ENCODE measurements around the gene FHL1. TPM values are rescaled to one million over a fixed set of nuclear protein-coding genes. Genes with fewer than 3 reads are reported as not detected.

The FHL1 gene
- polyA plus RNA-seq, 1 of the 3 experiments (the other 2 are of a cell fraction): 57.8 TPM

- ChIA-PET CTCF (no interaction called here), POLR2A (no interaction called here)
- H3K27me3 ChIP-seq (ENCODE audit: insufficient read depth): no peaks in the 10 kb centered on the region
- no peaks in the 10 kb centered on the region for H3K36me3 ChIP-seq (replicated peaks in 1 of 2; ENCODE audit: control insufficient read depth in 1 of 2, insufficient read depth in 2 of 2, low read length in 1 of 2)
- no peaks in the 10 kb centered on the region for H4K20me1 ChIP-seq (ENCODE audit: insufficient read depth)
- WGBS (ENCODE audit: low lambda C conversion rate): 31% methylated on average over 6 of the region's 6 CpGs
- no peak overlapping the region for H3K9ac ChIP-seq
- H3K27ac ChIP-seq (ENCODE audit: low read depth in 2 of 2, low read length in 1 of 2): no peak overlapping the region
- H3K9me2 ChIP-seq: no peaks in the 10 kb centered on the region
- no peaks in the 10 kb centered on the region for H3K9me3 ChIP-seq
- no peaks in the 10 kb centered on the region; a peak in 1 of 4 replicates for H3K4me1 ChIP-seq (ENCODE audit: control insufficient read depth in 1 of 2, insufficient read depth in 2 of 2, low read depth in 1 of 2, low read length in 1 of 2)
- no peak overlapping the region for H3K4me2 ChIP-seq
- TF ChIP-seq RCOR1 (IDR thresholded peaks at IDR 0.05; ENCODE audit: low read length) (no peak), EZH2phosphoT487 (IDR thresholded peaks at IDR 0.05; ENCODE audit: borderline replicate concordance, low read depth) (no peak), USF2 (IDR thresholded peaks at IDR 0.05; ENCODE audit: borderline replicate concordance, low read depth, low read length) (no peak), MXI1 (IDR thresholded peaks at IDR 0.05; ENCODE audit: low read depth, low read length) (no peak), SIN3A (IDR thresholded peaks at IDR 0.05; ENCODE audit: borderline replicate concordance, low read depth, low read length) (no peak), FOXJ3 (CRISPR knock-in tag; IDR thresholded peaks at IDR 0.05) (no peak), POLR2AphosphoS5 (IDR thresholded peaks at IDR 0.05; ENCODE audit: low read depth, low read length) (no peak)
- no peak overlapping the region for H2AFZ ChIP-seq (ENCODE audit: low read depth)
- H3F3A ChIP-seq (replicated peaks; ENCODE audit: insufficient read depth): no peaks in the 10 kb centered on the region
- no peak overlapping the region for H3K4me3 ChIP-seq (ENCODE audit: low read depth in 2 of 2, low read length in 1 of 2)
- no peaks in the 10 kb centered on the region for H3K79me2 ChIP-seq (ENCODE audit: insufficient read depth)
- no peak for DNase-seq
Observed at GRCh38 chrX:136198678-136199243, 51.4 kb downstream of the FHL1 start.

GRCh38 chrX:136199365-136199764 is 52.0 kb downstream of the FHL1 start:
- DNase-seq: no peak
- no peak overlapping the region for H3K27ac ChIP-seq (ENCODE audit: low read depth in 2 of 2, low read length in 1 of 2)

More at GRCh38 chrX:136199365-136199764, 52.0 kb downstream of the FHL1 start:
- ChIA-PET CTCF (interaction anchor here (1.0 kb wide), 4 partner anchors 8 to 171 kb away, joined by 3 to 7 read pairs (median 3); no protein-coding TSS in a partner anchor), POLR2A (no interaction called here)
- H3K9me2 ChIP-seq: no peaks in the 10 kb centered on the region
- no peak overlapping the region for H3K4me3 ChIP-seq (ENCODE audit: low read depth in 2 of 2, low read length in 1 of 2)
- WGBS (ENCODE audit: low lambda C conversion rate): 44% methylated on average over 4 of the region's 4 CpGs
- no peaks in the 10 kb centered on the region for H3K9me3 ChIP-seq
- no peaks in the 10 kb centered on the region; the same call in 1 of the 2 replicates for H3K27me3 ChIP-seq (ENCODE audit: insufficient read depth)
- no peak overlapping the region for H2AFZ ChIP-seq (ENCODE audit: low read depth)
- no peaks in the 10 kb centered on the region for H3K36me3 ChIP-seq (replicated peaks in 1 of 2; ENCODE audit: control insufficient read depth in 1 of 2, insufficient read depth in 2 of 2, low read length in 1 of 2)
- H3K4me2 ChIP-seq: no peak overlapping the region
- H3K4me1 ChIP-seq (ENCODE audit: control insufficient read depth in 1 of 2, insufficient read depth in 2 of 2, low read depth in 1 of 2, low read length in 1 of 2): no peaks in the 10 kb centered on the region; a peak in 1 of 4 replicates
- H3F3A ChIP-seq (replicated peaks; ENCODE audit: insufficient read depth): no peaks in the 10 kb centered on the region
- no peak for TF ChIP-seq TCF12 (IDR thresholded peaks at IDR 0.05)
- TF ChIP-seq ELF1 (IDR thresholded peaks at IDR 0.05): no peak
- TF ChIP-seq MAX (IDR thresholded peaks at IDR 0.05; ENCODE audit: low read depth): no peak
- TF ChIP-seq EP300 (IDR thresholded peaks at IDR 0.05; ENCODE audit: borderline replicate concordance in 1 of 2, low read depth in 1 of 2, low read length in 1 of 2): no peak
- no peak for TF ChIP-seq MEF2A (IDR thresholded peaks at IDR 0.05; ENCODE audit: borderline replicate concordance, low read depth)
- TF ChIP-seq USF1 (IDR thresholded peaks at IDR 0.05; ENCODE audit: borderline replicate concordance, low read depth): no peak
- no peak for TF ChIP-seq EZH2phosphoT487 (IDR thresholded peaks at IDR 0.05; ENCODE audit: borderline replicate concordance, low read depth)
- H3K79me2 ChIP-seq (ENCODE audit: insufficient read depth): no peaks in the 10 kb centered on the region
- H3K9ac ChIP-seq: no peak overlapping the region
- no peaks in the 10 kb centered on the region for H4K20me1 ChIP-seq (ENCODE audit: insufficient read depth)
